ENCODE data around the gene SLC31A2. TPM values are rescaled to one million over a fixed set of nuclear protein-coding genes. Genes with fewer than 3 reads are reported as not detected.
A peak's percentile ranks its signal among the peaks of the same experiment; 100 is the strongest.

Gene SLC31A2
- total RNA-seq, 2 experiments from 2014 or later = 2.0 to 2.7 TPM

- ChIA-PET POLR2A (no interaction called here), CTCF (no interaction called here)
- ATAC-seq (no peak), DNase-seq (no peak)
- Mint-ChIP-seq H3K36me3 (ENCODE audit: low read depth) (peaks cover 72% of the 10 kb centered on the region), H3K27me3 (ENCODE audit: low read depth) (no peaks in the 10 kb centered on the region), H3K27ac (no peak overlapping the region), H3K9me3 (ENCODE audit: insufficient read depth) (no peaks in the 10 kb centered on the region), H3K4me1 (ENCODE audit: low read depth) (no peaks in the 10 kb centered on the region), H3K4me3 (no peak overlapping the region)
These were observed 18.0 kb downstream of the SLC31A2 start for GRCh38 chr9:113168809-113169208.

- Mint-ChIP-seq H3K4me3 (no peak overlapping the region), H3K27ac (no peak overlapping the region), H3K9me3 (ENCODE audit: insufficient read depth) (no peaks in the 10 kb centered on the region), H3K27me3 (ENCODE audit: low read depth) (no peaks in the 10 kb centered on the region), H3K4me1 (ENCODE audit: low read depth) (no peaks in the 10 kb centered on the region), H3K36me3 (ENCODE audit: low read depth) (peaks cover 68% of the 10 kb centered on the region)
- CTCF ChIA-PET = interaction anchor here (1.0 to 1.5 kb wide), 4 partner anchors 11 to 62 kb away, joined by 3 to 4 read pairs (median 3); no protein-coding TSS in a partner anchor
- no peak for DNase-seq
- POLR2A ChIA-PET = no interaction called here
- no peak for ATAC-seq
These were observed 22.5 kb downstream of the SLC31A2 start for GRCh38 chr9:113173341-113173740.

GRCh38 chr9:113176803-113177202 is 26.0 kb downstream of the SLC31A2 start:
- ChIA-PET CTCF (no interaction called here), POLR2A (no interaction called here)
- Mint-ChIP-seq H3K27ac (no peak overlapping the region), H3K4me1 (ENCODE audit: low read depth) (no peaks in the 10 kb centered on the region), H3K4me3 (no peak overlapping the region), H3K27me3 (ENCODE audit: low read depth) (no peaks in the 10 kb centered on the region), H3K36me3 (ENCODE audit: low read depth) (peaks cover 64% of the 10 kb centered on the region), H3K9me3 (ENCODE audit: insufficient read depth) (no peaks in the 10 kb centered on the region)
- DNase-seq = no peak
- ATAC-seq = no peak

GRCh38 chr9:113177251-113177650 is 26.4 kb downstream of the SLC31A2 start:
- ChIA-PET POLR2A (no interaction called here), CTCF (no interaction called here)
- ATAC-seq (no peak), DNase-seq (no peak)
- no peak overlapping the region for H3K27ac Mint-ChIP-seq
- H3K4me3 Mint-ChIP-seq = no peak overlapping the region
- no peaks in the 10 kb centered on the region for H3K4me1 Mint-ChIP-seq (ENCODE audit: low read depth)
- H3K27me3 Mint-ChIP-seq (ENCODE audit: low read depth) = no peaks in the 10 kb centered on the region
- H3K36me3 Mint-ChIP-seq (ENCODE audit: low read depth) = peaks cover 63% of the 10 kb centered on the region
- H3K9me3 Mint-ChIP-seq (ENCODE audit: insufficient read depth) = no peaks in the 10 kb centered on the region

- H3K9me3 Mint-ChIP-seq (ENCODE audit: insufficient read depth) = no peaks in the 10 kb centered on the region
- H3K27ac Mint-ChIP-seq = no peak overlapping the region
- H3K27me3 Mint-ChIP-seq (ENCODE audit: low read depth) = no peaks in the 10 kb centered on the region
- H3K36me3 Mint-ChIP-seq (ENCODE audit: low read depth) = peaks cover 63% of the 10 kb centered on the region
- ATAC-seq (no peak), DNase-seq (no peak)
- no peak overlapping the region for H3K4me3 Mint-ChIP-seq
- POLR2A ChIA-PET = no interaction called here
- H3K4me1 Mint-ChIP-seq (ENCODE audit: low read depth) = no peaks in the 10 kb centered on the region
- CTCF ChIA-PET = no interaction called here
These were observed 27.3 kb downstream of the SLC31A2 start for GRCh38 chr9:113178087-113178486.

GRCh38 chr9:113179839-113180238 is 29.0 kb downstream of the SLC31A2 start:
- Mint-ChIP-seq H3K9me3 (ENCODE audit: insufficient read depth) (no peaks in the 10 kb centered on the region), H3K36me3 (ENCODE audit: low read depth) (peaks cover 65% of the 10 kb centered on the region), H3K27ac (no peak overlapping the region), H3K4me1 (ENCODE audit: low read depth) (no peaks in the 10 kb centered on the region), H3K27me3 (ENCODE audit: low read depth) (no peaks in the 10 kb centered on the region), H3K4me3 (no peak overlapping the region)
- DNase-seq (no peak), ATAC-seq (no peak)
- ChIA-PET POLR2A (no interaction called here), CTCF (interaction anchor here (1.0 to 1.6 kb wide), 3 partner anchors 24 to 221 kb away, joined by 3 to 4 read pairs (median 3); partner anchors contain the start of gene ALAD)

GRCh38 chr9:113181165-113181564 is 30.4 kb downstream of the SLC31A2 start:
- no peak overlapping the region for H3K27ac Mint-ChIP-seq
- no peak for ATAC-seq
- no peak for DNase-seq
- ChIA-PET CTCF (no interaction called here), POLR2A (no interaction called here)
- H3K9me3 Mint-ChIP-seq (ENCODE audit: insufficient read depth) = no peaks in the 10 kb centered on the region
- H3K27me3 Mint-ChIP-seq (ENCODE audit: low read depth) = no peaks in the 10 kb centered on the region
- H3K4me1 Mint-ChIP-seq (ENCODE audit: low read depth) = no peaks in the 10 kb centered on the region
- H3K36me3 Mint-ChIP-seq (ENCODE audit: low read depth) = peaks cover 70% of the 10 kb centered on the region
- H3K4me3 Mint-ChIP-seq = no peak overlapping the region

GRCh38 chr9:113183956-113184488 is 33.2 kb downstream of the SLC31A2 start:
- Mint-ChIP-seq H3K4me3 (no peak overlapping the region), H3K4me1 (ENCODE audit: low read depth) (peaks cover 7% of the 10 kb centered on the region), H3K27ac (no peak overlapping the region), H3K36me3 (ENCODE audit: low read depth) (peaks cover 70% of the 10 kb centered on the region), H3K27me3 (ENCODE audit: low read depth) (no peaks in the 10 kb centered on the region), H3K9me3 (ENCODE audit: insufficient read depth) (no peaks in the 10 kb centered on the region)
- no peak for ATAC-seq
- ChIA-PET POLR2A (no interaction called here), CTCF (interaction anchor here (0.9 kb wide), 1 partner anchor 11 kb away, joined by 3 read pairs; no protein-coding TSS in a partner anchor)
- DNase-seq = no peak

GRCh38 chr9:113184539-113184938 is 33.7 kb downstream of the SLC31A2 start:
- peaks cover 7% of the 10 kb centered on the region for H3K4me1 Mint-ChIP-seq (ENCODE audit: low read depth)
- POLR2A ChIA-PET = no interaction called here
- H3K9me3 Mint-ChIP-seq (ENCODE audit: insufficient read depth) = no peaks in the 10 kb centered on the region
- ATAC-seq (no peak), DNase-seq (no peak)
- H3K4me3 Mint-ChIP-seq = no peak overlapping the region
- H3K27ac Mint-ChIP-seq = no peak overlapping the region
- H3K36me3 Mint-ChIP-seq (ENCODE audit: low read depth) = peaks cover 68% of the 10 kb centered on the region
- CTCF ChIA-PET = interaction anchor here (0.9 kb wide), 1 partner anchor 11 kb away, joined by 3 read pairs; no protein-coding TSS in a partner anchor
- no peaks in the 10 kb centered on the region for H3K27me3 Mint-ChIP-seq (ENCODE audit: low read depth)

- H3K4me3 Mint-ChIP-seq = no peak overlapping the region
- DNase-seq (no peak), ATAC-seq (no peak)
- peaks cover 71% of the 10 kb centered on the region for H3K36me3 Mint-ChIP-seq (ENCODE audit: low read depth)
- H3K27ac Mint-ChIP-seq = no peak overlapping the region
- H3K9me3 Mint-ChIP-seq (ENCODE audit: insufficient read depth) = no peaks in the 10 kb centered on the region
- ChIA-PET CTCF (interaction anchor here (1.2 kb wide), 1 partner anchor 90 kb away, joined by 4 read pairs; the partner anchor contains the start of gene CDC26), POLR2A (no interaction called here)
- H3K27me3 Mint-ChIP-seq (ENCODE audit: low read depth) = no peaks in the 10 kb centered on the region
- peaks cover 7% of the 10 kb centered on the region for H3K4me1 Mint-ChIP-seq (ENCODE audit: low read depth)
These were observed 34.5 kb downstream of the SLC31A2 start for GRCh38 chr9:113185271-113185670.

GRCh38 chr9:113186137-113186755 is 35.4 kb downstream of the SLC31A2 start:
- POLR2A ChIA-PET = interaction anchor here (0.6 kb wide), 1 partner anchor 35 kb away, joined by 3 read pairs; the partner anchor contains the start of gene SLC31A1
- CTCF ChIA-PET = interaction anchor here (1.0 to 1.2 kb wide), 2 partner anchors 74 to 89 kb away, joined by 4 to 5 read pairs; partner anchors contain the start of gene CDC26
- H3K36me3 Mint-ChIP-seq (ENCODE audit: low read depth) = peaks cover 67% of the 10 kb centered on the region
- peaks cover 7% of the 10 kb centered on the region for H3K4me1 Mint-ChIP-seq (ENCODE audit: low read depth)
- no peaks in the 10 kb centered on the region for H3K27me3 Mint-ChIP-seq (ENCODE audit: low read depth)
- ATAC-seq = no peak
- H3K4me3 Mint-ChIP-seq = no peak overlapping the region
- DNase-seq = no peak
- no peaks in the 10 kb centered on the region for H3K9me3 Mint-ChIP-seq (ENCODE audit: insufficient read depth)
- no peak overlapping the region for H3K27ac Mint-ChIP-seq

GRCh38 chr9:113187929-113188595 is 37.3 kb downstream of the SLC31A2 start:
- peaks cover 7% of the 10 kb centered on the region for H3K4me1 Mint-ChIP-seq (ENCODE audit: low read depth)
- H3K9me3 Mint-ChIP-seq (ENCODE audit: insufficient read depth) = no peaks in the 10 kb centered on the region
- ChIA-PET CTCF (interaction anchor here (1.4 kb wide), 1 partner anchor 31 kb away, joined by 3 read pairs; no protein-coding TSS in a partner anchor), POLR2A (no interaction called here)
- peaks cover 60% of the 10 kb centered on the region for H3K36me3 Mint-ChIP-seq (ENCODE audit: low read depth)
- ATAC-seq (no peak), DNase-seq (no peak)
- H3K27ac Mint-ChIP-seq = peak overlapping the region; percentile 54
- no peak overlapping the region for H3K4me3 Mint-ChIP-seq
- no peaks in the 10 kb centered on the region for H3K27me3 Mint-ChIP-seq (ENCODE audit: low read depth)
